ENCODE measurements around the gene PDE4D.

The PDE4D gene

GRCh38 chr5:59348189-59348588 is 545.3 kb downstream of the PDE4D start:
- no peak for DNase-seq

DNA sequence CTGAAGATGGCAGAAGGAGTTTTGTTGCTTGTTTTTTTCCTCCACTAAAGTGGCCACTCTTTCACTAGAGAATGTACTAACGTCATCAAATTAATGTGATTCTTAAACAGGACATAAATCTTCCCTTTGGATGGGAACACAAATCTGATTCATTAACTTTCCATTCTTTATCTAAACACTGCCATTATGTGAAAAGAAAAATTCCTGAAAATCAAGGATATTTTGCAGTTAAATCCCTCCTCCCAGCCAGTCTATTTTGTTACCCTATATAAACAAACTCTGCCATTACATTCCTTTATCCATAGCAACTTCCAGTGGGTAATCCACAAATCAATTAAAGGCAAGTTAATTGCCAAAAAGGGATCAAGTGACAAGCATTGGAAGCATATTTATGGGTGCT is 546.5 kb downstream of the PDE4D start:
- no peak for DNase-seq

DNA sequence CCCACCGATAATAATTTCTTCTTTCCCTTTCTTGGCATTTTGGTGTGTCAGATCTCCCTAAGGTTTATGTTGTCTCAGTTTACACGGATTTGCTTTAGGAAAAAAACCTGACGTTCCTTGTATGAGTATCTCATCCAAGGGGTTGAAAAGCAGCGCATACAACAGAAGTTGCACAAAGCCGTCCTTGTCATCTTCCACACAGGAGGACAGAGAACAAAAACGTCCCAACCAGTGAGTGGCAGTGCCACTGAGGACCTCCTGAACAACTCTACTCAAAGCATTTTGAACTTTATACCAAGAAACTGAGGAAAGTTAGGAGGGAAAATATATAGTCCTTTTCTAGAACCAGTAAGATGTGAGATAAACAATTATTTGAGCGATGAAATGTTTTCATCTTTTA is 547.0 kb downstream of the PDE4D start:
- no peak for DNase-seq

- no peak for DNase-seq
These were observed 551.3 kb downstream of the PDE4D start for GRCh38 chr5:59342181-59342580.

GRCh38 chr5:59341760-59342159 is 551.8 kb downstream of the PDE4D start:
- no peak for DNase-seq

GRCh38 chr5:59341155-59341554 is 552.4 kb downstream of the PDE4D start:
- no peak for DNase-seq

GRCh38 chr5:59340637-59341036 is 552.9 kb downstream of the PDE4D start:
- no peak for DNase-seq

- DNase-seq = no peak
These were observed 556.3 kb downstream of the PDE4D start for GRCh38 chr5:59337240-59337639.

DNA sequence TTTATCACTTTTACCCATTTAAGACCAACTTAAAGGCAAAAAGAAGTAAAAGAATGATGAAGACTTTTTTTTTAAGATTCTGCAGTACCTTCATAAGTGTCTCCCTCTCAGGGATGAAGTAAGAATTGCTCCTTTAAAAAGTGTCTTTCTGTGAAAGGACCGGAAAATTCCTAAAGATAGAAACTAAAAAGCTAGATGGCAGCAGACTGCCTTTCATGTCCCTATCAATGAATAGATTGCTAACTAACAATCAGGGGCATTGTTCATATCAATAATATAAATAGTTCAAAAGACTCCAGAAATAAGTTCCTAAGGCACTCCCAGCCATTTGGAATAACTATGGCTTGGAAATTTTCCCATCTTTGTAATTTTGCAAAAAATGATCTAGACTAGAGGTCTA is 558.0 kb downstream of the PDE4D start:
- no peak for DNase-seq

GRCh38 chr5:59333416-59333815 is 560.1 kb downstream of the PDE4D start:
- DNase-seq = no peak

GRCh38 chr5:59332236-59332973 is 561.1 kb downstream of the PDE4D start:
- DNase-seq = no peak

- no peak for DNase-seq
These were observed 562.8 kb downstream of the PDE4D start for GRCh38 chr5:59330680-59331079.

DNA sequence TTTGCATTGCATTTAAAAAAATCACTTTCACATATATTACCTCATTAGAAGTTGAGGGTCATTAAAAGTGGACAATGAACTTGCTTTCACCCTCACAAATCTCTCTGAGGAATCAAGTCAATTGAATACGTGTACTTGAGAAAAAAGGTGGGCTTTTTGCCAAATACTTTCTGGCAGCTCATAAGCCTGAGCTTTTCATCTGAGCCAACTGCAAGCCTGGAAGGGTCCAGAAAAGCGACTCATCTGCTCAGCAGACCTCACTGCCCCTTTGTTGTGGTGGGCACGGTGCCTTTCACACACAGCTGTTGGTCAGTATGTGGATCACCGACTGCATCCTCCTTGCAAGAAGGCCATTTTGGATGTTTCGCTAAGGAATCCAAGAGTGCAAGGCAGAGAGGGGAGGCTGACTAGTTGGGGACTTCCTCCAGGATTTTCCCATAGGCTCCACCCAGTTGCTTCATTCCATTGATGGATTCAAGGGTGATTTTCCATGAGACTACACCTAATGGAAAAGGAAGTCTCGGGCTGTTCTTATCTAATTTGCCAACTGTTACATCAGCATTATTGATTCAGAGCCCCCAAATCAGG is 564.7 kb downstream of the PDE4D start:
- DNase-seq = no peak

- DNase-seq = no peak
These were observed 566.1 kb downstream of the PDE4D start for GRCh38 chr5:59327191-59327980.

DNA sequence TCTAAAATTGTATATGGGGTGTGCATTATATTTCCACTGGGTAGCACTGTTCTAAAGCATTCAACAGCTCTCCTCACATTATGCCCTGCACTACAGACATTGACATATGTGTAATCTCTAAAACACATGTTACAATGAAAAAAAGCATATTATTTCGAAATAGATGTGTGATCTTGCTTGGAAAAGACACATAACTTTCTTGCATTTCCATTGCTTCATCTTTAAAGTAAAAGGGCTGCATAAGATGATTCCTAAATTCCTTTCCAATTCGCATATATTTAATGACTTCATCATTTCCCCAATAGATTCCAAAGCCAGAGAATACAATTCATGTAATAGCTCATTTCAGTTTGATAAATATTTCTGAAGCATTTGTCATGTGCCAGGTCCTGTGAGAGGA is 566.9 kb downstream of the PDE4D start:
- no peak for DNase-seq

- DNase-seq = no peak
These were observed 568.5 kb downstream of the PDE4D start for GRCh38 chr5:59325070-59325469.

- DNase-seq = no peak
These were observed 570.6 kb downstream of the PDE4D start for GRCh38 chr5:59322894-59323293.

- no peak for DNase-seq
These were observed 571.5 kb downstream of the PDE4D start for GRCh38 chr5:59322058-59322457.

DNA sequence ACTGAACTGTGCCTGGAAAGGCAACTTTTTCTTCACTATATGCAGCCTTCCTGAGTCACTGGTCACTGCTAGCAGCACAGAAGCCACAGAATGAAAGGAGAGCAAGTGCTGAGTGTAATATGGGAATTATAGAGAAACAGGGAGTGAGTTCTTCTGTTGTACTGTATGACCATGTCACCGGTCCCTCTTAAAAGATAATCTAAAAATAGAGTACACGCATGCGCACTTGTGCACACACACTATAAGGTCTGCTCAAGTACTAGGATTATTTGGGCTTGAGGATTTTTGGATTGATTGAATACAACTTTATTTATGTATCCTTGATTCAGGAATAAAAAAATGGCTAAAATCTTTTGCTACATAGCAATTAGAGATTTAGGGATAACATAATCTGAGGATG is 571.9 kb downstream of the PDE4D start:
- DNase-seq = no peak

DNA sequence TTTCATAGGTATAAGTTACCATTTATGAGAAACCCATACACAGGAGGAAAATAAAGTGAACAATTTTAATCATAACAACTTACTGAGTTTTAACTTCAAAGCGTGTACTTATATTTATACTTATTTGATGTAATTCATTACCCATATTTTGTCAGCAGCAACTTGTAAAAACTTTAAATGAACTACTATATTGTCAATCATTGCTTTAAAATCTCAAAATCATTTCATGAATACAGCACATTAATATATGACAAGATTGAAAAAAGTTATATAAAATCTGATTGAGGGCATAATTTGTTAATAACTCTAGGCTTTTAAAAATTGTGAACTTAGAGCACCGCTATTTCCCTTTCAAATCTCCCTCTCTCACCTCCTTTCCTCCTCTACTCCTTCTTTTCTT is 573.1 kb downstream of the PDE4D start:
- no peak for DNase-seq

DNA sequence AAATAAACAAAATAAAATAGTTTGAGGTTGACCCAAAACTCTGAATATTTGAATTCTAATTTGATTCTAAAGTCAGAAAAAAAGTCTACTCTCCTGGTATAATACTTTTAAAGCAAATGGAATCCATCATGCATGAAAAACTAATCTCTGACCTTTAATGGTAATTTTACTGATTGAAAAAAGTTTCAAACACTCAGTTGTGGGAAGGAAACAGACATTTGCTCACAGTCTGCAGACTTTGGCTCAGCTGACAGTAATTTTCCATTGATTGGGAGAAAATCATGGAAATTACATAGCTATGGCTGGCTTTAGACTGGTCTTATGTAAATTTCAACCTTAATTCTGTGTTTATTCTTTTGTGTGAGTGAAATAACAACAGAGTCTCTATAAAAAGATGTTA is 574.3 kb downstream of the PDE4D start:
- DNase-seq = no peak

DNA sequence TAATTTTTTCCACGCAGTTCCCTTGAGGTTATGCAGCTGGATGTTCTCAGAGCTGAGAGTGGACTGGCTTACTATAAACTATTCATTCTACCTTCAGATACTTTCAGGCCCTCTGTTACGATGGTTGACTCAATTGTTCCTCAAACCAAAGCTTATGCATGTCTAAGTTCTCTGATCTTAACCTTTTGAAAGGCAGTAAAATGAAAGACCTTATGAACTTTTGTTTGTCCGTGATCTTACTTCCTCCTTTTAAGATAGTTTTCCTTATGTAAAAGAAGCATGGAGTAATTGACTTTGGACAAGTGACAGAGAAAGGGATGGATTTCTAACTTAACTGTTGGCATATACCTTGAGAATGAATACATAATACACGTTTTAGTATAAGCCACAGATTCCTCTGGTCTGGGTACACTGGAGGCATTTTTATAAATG is 575.7 kb downstream of the PDE4D start:
- DNase-seq = no peak

DNA sequence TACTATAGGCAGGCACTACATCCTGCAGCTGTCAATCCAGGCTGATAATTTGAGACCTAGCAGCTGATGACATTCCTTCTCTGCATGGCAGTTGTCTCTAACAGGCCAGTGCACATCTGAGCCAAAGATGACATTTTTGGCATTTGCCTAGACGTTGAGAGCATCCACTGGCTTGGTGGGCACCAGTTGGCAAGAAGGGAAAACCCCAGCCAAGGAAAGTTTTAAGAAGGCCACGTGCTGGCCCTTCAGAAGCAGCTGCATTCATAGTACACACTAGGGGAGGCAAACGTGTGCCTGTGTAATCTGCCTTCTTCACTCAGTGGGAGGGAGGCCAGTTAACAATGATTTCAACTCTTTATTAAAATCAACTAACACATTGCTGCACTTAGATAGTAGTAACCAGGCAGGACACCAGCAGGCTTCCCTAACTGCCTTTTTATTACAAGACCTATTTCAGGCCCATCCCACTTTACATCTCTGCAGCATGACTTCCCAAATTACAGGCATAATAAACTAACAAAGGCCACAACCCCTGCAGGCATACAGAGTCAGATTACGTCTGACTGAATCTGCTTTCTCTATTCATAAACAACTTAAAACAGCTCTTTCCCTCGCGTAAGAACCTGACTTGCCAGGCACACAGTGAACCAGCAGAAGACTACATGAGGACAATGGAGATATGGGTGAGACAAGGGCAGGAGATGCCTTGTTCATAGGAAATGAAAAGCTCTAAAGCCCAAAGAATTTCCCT is 576.3 kb downstream of the PDE4D start:
- DNase-seq = no peak

Measured in SHP77 (cell line).